Neural progenitor cell (in vitro differentiated cells): ENCODE results near the gene KRTAP5-4.
"Not testable (repeated sequence)": the region's sequence is repeated elsewhere in the genome, so short reads cannot be mapped to it uniquely, and the experiment has no call there.

Experiments used
- CTCF ChIP-seq: fragments of 200-600 bp; sonication (generic); IDR thresholded peaks from 2 replicates; pipeline ENCODE4 v1.5.1; 2017; ENCODE audit warnings: antibody characterized with exemption, mild to moderate bottlenecking
- EZH2 ChIP-seq: fragments of 200-600 bp; sonication (generic); IDR thresholded peaks from 2 replicates; pipeline ENCODE4 v1.6.1; 2017; ENCODE audit warnings: antibody characterized with exemption, mild to moderate bottlenecking, moderate library complexity
- EZH2phosphoT487 ChIP-seq: fragments of 200-600 bp; sonication (generic); IDR thresholded peaks from 2 replicates; pipeline ENCODE4 v1.6.1; 2017; ENCODE audit warnings: antibody characterized with exemption

- not testable (repeated sequence) for TF ChIP-seq CTCF, EZH2, EZH2phosphoT487
Measured at GRCh38 chr11:1598406-1598805, 23.5 kb downstream of the KRTAP5-4 start.
